ENCODE results near the gene CSNK2B. TPM values are rescaled to one million over a fixed set of nuclear protein-coding genes. Genes with fewer than 3 reads are reported as not detected.

Gene CSNK2B
- total RNA-seq, 1 donor from 2014 or later = 163 TPM

DNA sequence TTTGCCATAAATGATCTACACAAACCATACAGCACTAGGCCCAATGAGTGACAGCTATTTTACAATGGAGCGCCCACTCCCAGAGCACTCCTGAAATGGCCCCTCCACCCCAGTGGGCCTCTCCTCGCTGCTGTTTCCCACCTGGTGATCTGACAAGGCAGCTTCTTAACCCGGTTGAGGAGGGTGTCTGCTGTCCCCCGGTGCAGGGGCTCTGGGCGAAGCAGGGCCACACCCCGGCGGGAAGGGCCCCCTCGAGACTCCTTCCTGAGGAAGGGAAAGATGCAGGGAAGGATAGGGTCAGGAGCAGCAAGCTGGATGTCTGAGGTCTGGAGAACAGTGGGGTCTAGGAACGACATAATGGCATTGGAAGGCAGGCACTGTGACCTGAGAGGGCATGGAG is 27.0 kb downstream of the CSNK2B start:
- Mint-ChIP-seq H3K36me3 (ENCODE audit: insufficient read depth) (peaks cover 27% of the 10 kb centered on the region), H3K9me3 (ENCODE audit: low read depth) (no peaks in the 10 kb centered on the region), H3K27me3 (no peaks in the 10 kb centered on the region), H3K27ac (no peak overlapping the region), H3K4me3 (ENCODE audit: low read depth) (no peak overlapping the region), H3K4me1 (ENCODE audit: low read depth) (peaks cover 13% of the 10 kb centered on the region)
- TF ChIP-seq, protein P1, sequence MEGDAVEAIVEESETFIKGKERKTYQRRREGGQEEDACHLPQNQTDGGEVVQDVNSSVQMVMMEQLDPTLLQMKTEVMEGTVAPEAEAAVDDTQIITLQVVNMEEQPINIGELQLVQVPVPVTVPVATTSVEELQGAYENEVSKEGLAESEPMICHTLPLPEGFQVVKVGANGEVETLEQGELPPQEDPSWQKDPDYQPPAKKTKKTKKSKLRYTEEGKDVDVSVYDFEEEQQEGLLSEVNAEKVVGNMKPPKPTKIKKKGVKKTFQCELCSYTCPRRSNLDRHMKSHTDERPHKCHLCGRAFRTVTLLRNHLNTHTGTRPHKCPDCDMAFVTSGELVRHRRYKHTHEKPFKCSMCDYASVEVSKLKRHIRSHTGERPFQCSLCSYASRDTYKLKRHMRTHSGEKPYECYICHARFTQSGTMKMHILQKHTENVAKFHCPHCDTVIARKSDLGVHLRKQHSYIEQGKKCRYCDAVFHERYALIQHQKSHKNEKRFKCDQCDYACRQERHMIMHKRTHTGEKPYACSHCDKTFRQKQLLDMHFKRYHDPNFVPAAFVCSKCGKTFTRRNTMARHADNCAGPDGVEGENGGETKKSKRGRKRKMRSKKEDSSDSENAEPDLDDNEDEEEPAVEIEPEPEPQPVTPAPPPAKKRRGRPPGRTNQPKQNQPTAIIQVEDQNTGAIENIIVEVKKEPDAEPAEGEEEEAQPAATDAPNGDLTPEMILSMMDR (IDR thresholded peaks at IDR 0.05; ENCODE audit: unreplicated experiment) = no peak
- no peak for DNase-seq (ENCODE audit: low spot score, unreplicated experiment)

DNA sequence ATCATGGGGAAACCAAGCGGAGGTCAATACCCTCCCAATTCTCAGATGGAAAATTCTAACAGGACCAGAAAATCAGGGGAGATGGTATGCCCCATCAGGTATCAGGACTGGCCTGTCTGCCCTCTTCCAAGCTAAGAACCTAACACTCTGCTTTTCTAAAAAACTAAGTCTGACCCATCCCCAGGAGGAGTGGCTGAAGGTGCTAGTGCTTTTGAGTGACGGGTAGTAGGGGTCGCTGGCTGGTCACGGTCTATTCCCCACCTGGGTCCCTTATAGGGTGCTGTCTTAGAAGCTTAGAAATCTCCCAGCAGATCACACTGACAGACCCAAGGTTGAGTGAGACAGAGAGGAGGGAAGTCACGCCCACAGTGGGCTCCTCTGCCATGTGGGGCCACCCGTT is 27.7 kb downstream of the CSNK2B start:
- Mint-ChIP-seq H3K9me3 (ENCODE audit: low read depth) (no peaks in the 10 kb centered on the region), H3K36me3 (ENCODE audit: insufficient read depth) (peaks cover 28% of the 10 kb centered on the region), H3K4me1 (ENCODE audit: low read depth) (peaks cover 13% of the 10 kb centered on the region), H3K4me3 (ENCODE audit: low read depth) (no peak overlapping the region), H3K27me3 (no peaks in the 10 kb centered on the region), H3K27ac (no peak overlapping the region)
- TF ChIP-seq, protein P1 (IDR thresholded peaks at IDR 0.05; ENCODE audit: unreplicated experiment) = no peak
- no peak for DNase-seq (ENCODE audit: low spot score, unreplicated experiment)

DNA sequence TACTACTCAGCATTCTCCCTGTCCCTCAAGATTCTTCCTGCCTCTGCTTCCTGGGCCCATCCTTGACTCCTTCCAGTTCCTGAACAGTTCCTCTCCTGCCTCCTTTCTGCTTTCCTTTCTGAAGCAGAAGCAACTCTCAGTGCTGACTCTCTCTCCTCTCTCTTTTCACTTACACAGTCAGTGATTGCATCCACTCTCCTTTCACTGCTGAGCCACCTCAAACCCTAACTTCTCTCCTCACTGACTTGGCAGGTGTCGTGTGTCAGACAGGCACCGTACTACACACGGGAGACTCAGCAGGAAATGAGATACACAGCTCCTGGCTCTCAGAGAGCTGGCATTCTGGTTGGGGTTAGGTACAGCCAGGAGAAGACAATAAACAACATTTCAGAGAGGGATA is 31.7 kb downstream of the CSNK2B start:
- no peaks in the 10 kb centered on the region for H3K9me3 Mint-ChIP-seq (ENCODE audit: low read depth)
- H3K27ac Mint-ChIP-seq = peak overlapping the region; percentile 27
- peaks cover 25% of the 10 kb centered on the region for H3K36me3 Mint-ChIP-seq (ENCODE audit: insufficient read depth)
- no peak for DNase-seq (ENCODE audit: low spot score, unreplicated experiment)
- peaks cover 17% of the 10 kb centered on the region for H3K4me1 Mint-ChIP-seq (ENCODE audit: low read depth)
- no peak overlapping the region for H3K4me3 Mint-ChIP-seq (ENCODE audit: low read depth)
- TF ChIP-seq, protein P1 (IDR thresholded peaks at IDR 0.05; ENCODE audit: unreplicated experiment) = no peak
- no peaks in the 10 kb centered on the region for H3K27me3 Mint-ChIP-seq

DNA sequence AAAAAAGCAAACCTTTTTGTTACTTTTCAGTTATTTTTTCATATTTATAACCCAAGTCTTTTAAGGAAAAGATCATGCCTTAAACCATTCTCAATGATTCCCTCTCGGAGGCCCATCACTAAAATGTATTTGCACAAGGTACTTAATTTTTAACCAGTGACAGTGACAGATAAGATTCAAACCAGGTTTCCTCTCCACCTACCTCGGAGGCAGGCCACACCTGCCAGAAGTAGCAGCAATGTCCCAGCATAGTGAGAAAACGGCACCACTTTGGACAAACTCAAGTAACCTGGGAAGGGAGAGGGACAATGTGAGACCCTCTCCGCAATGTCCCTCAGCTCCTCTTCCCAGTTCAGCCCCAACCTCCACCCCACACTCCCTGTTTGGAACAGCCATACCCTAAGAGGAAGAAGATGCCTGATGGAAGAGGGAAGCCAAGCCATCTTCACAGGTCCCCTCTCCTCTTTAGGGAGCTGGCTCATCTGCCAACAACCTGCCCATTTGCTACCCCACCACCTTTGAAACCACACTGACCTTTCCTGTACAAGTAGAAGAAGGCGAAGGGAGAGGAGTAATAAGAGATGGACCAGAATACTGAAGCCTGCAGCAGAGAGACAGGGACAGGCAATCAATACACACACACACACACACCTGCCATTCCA is 35.0 kb downstream of the CSNK2B start:
- peak overlapping the region; percentile 96 for H3K4me3 Mint-ChIP-seq (ENCODE audit: low read depth)
- peaks cover 20% of the 10 kb centered on the region for H3K4me1 Mint-ChIP-seq (ENCODE audit: low read depth)
- DNase-seq (ENCODE audit: low spot score, unreplicated experiment) = no peak
- H3K27ac Mint-ChIP-seq = peak overlapping the region; percentile 6
- TF ChIP-seq, protein P1 (IDR thresholded peaks at IDR 0.05; ENCODE audit: unreplicated experiment) = no peak
- H3K36me3 Mint-ChIP-seq (ENCODE audit: insufficient read depth) = peaks cover 16% of the 10 kb centered on the region
- H3K9me3 Mint-ChIP-seq (ENCODE audit: low read depth) = no peaks in the 10 kb centered on the region
- H3K27me3 Mint-ChIP-seq = no peaks in the 10 kb centered on the region

DNA sequence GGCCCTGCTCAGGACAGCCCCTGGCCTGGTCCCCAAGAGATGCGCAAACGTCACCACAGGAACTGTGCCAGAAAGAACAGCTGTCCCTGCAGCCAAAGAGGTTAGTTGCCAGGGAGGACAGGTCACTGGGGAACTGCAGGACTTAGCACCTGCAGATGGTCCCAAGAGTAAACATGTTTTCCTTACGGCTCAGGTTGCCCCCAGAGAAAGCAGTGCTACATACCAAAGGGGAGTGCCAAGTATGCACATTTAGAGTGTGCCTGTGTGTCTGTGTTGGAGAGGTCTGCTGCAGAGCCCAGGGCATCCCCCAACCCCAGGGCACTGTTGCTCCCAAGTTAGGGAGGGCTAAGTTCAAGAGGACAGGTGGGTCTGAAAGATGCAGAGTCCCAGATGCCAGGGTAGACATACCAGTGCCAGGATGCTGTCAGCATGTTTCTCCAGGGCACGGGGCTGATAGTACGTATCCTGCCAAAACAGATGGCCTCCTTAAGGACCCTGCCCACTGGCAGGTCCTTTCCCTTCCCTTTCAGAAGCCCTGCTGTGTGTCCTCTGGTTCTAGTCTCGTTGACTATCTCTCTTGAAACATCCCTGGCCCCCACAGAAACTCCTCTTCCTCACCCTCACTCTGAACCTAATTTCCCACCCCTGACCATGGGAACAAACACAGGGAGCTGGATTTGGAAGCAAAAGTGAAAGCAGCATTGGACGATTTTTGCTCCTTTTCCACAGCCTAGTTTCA is 36.0 kb downstream of the CSNK2B start:
- Mint-ChIP-seq H3K9me3 (ENCODE audit: low read depth) (no peaks in the 10 kb centered on the region), H3K36me3 (ENCODE audit: insufficient read depth) (peaks cover 14% of the 10 kb centered on the region), H3K4me3 (ENCODE audit: low read depth) (peak overlapping the region; percentile 96), H3K4me1 (ENCODE audit: low read depth) (peaks cover 20% of the 10 kb centered on the region), H3K27ac (peak overlapping the region; percentile 95), H3K27me3 (no peaks in the 10 kb centered on the region)
- TF ChIP-seq, protein P1 (IDR thresholded peaks at IDR 0.05; ENCODE audit: unreplicated experiment) = no peak
- no peak for DNase-seq (ENCODE audit: low spot score, unreplicated experiment)

All from progenitor cell of endocrine pancreas (in vitro differentiated cells).